MM.1S (cell line): ENCODE measurements around the gene SLC35B1.

Source experiments
- DNase-seq: peaks from one replicate; pipeline ENCODE4 v3.0.0-alpha.2; 2015
- H2AFZ ChIP-seq: fragments of 300-600 bp; sonication (generic); 2 replicates; pipeline ENCODE4 v1.6.0; 2016; ENCODE audit warnings: antibody characterized with exemption, low read length
- H3F3A ChIP-seq: fragments of 300-600 bp; sonication (generic); 2 replicates; pipeline ENCODE4 v1.6.1; 2016; ENCODE audit warnings: mild to moderate bottlenecking, antibody characterized with exemption, low read length, moderate library complexity, mixed read lengths; ENCODE audit not compliant: insufficient read depth
- H3K27ac ChIP-seq: fragments of 300-600 bp; sonication (generic); 2 replicates; pipeline ENCODE4 v1.5.1; 2016; ENCODE audit warnings: mild to moderate bottlenecking, low read length
- H3K27me3 ChIP-seq: fragments of 300-600 bp; sonication (generic); replicated peaks from 2 replicates; pipeline ENCODE4 v1.6.0; 2016; ENCODE audit warnings: low read length; ENCODE audit not compliant: insufficient read depth
- H3K36me3 ChIP-seq: fragments of 300-600 bp; sonication (generic); replicated peaks from 2 replicates; pipeline ENCODE4 v1.6.1; 2016; ENCODE audit warnings: mild to moderate bottlenecking, low read length, mixed read lengths; ENCODE audit not compliant: insufficient read depth
- H3K4me1 ChIP-seq: fragments of 300-600 bp; sonication (generic); 2 replicates; pipeline ENCODE4 v1.6.1; 2016; ENCODE audit warnings: low read length, mixed read lengths
- H3K4me2 ChIP-seq: fragments of 300-600 bp; sonication (generic); 2 replicates; pipeline ENCODE4 v1.6.0; 2016; ENCODE audit warnings: low read depth, low read length
- H3K4me3 ChIP-seq: fragments of 300-600 bp; sonication (generic); 2 replicates; pipeline ENCODE4 v1.5.1; 2016; ENCODE audit warnings: low read length, mixed read lengths
- H3K79me2 ChIP-seq: fragments of 300-600 bp; sonication (generic); 2 replicates; pipeline ENCODE4 v1.6.1; 2016; ENCODE audit warnings: mixed run types, low read length, mixed read lengths
- H3K9ac ChIP-seq: fragments of 300-600 bp; sonication (generic); 2 replicates; pipeline ENCODE4 v1.6.1; 2016; ENCODE audit warnings: low read length, mixed read lengths
- H3K9me2 ChIP-seq: fragments of 300-600 bp; sonication (generic); replicated peaks from 2 replicates; pipeline ENCODE4 v1.6.1; 2016; ENCODE audit warnings: mild to moderate bottlenecking, low read length, mixed read lengths; ENCODE audit not compliant: insufficient read depth
- H3K9me3 ChIP-seq: fragments of 300-600 bp; sonication (generic); replicated peaks from 2 replicates; pipeline ENCODE4 v1.6.1; 2016; ENCODE audit warnings: mild to moderate bottlenecking, low read length, mixed read lengths; ENCODE audit not compliant: insufficient read depth
- H4K20me1 ChIP-seq: fragments of 300-600 bp; sonication (generic); 2 replicates; pipeline ENCODE4 v1.6.1; 2016; ENCODE audit warnings: mild to moderate bottlenecking, low read length, moderate library complexity, mixed read lengths; ENCODE audit not compliant: insufficient read depth
- EZH2 ChIP-seq: fragments of 300-600 bp; sonication (generic); optimal IDR thresholded peaks from 2 replicates; pipeline ENCODE3; 2017; ENCODE audit warnings: low read depth, mild to moderate bottlenecking, antibody characterized with exemption, low read length, mixed read lengths
- EZH2phosphoT487 ChIP-seq: fragments of 300-600 bp; sonication (generic); IDR thresholded peaks from 2 replicates; pipeline ENCODE4 v1.6.1; 2018; ENCODE audit warnings: antibody characterized with exemption, low read length
- TF ChIP-seq, protein P1 (sequence below): fragments of 300-600 bp; sonication (generic); IDR thresholded peaks from 2 replicates; pipeline ENCODE4 v1.5.1; 2016; ENCODE audit warnings: antibody characterized with exemption, low read length, mixed read lengths

Gene SLC35B1

DNA sequence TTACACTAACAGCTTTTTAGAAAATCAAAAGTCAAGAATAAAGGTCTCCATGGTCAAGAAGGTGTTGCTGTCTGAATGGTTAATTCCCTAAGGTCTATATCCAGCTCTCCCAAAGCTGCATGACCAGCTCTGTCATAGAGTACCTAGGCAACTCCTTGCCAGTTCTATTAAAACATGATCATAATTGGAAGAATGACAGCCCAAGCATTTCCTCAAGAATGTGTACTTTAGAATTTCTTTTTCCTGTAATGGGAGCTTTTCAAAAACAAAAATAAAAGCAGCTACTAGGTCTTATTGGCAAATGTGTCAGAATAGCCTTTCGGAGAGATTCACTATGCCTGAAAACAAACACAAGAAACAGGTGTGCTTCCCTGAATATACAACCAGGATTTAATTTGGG lies 37.8 kb downstream of the SLC35B1 start:
- no peak for DNase-seq
- Histone ChIP-seq H4K20me1 (peaks cover 7% of the 10 kb centered on the region), H3K27me3 (no peaks in the 10 kb centered on the region), H3K36me3 (no peaks in the 10 kb centered on the region), H3K9me3 (no peaks in the 10 kb centered on the region), H2AFZ (no peak overlapping the region), H3K9ac (no peak overlapping the region), H3K9me2 (no peaks in the 10 kb centered on the region), H3K79me2 (peaks cover 87% of the 10 kb centered on the region), H3K4me1 (peaks cover 16% of the 10 kb centered on the region), H3K27ac (no peak overlapping the region; the same call in 1 of the 2 replicates), H3K4me2 (no peak overlapping the region), H3K4me3 (no peak overlapping the region), H3F3A (no peaks in the 10 kb centered on the region)
- TF ChIP-seq EZH2 = no peak
- TF ChIP-seq, protein P1, sequence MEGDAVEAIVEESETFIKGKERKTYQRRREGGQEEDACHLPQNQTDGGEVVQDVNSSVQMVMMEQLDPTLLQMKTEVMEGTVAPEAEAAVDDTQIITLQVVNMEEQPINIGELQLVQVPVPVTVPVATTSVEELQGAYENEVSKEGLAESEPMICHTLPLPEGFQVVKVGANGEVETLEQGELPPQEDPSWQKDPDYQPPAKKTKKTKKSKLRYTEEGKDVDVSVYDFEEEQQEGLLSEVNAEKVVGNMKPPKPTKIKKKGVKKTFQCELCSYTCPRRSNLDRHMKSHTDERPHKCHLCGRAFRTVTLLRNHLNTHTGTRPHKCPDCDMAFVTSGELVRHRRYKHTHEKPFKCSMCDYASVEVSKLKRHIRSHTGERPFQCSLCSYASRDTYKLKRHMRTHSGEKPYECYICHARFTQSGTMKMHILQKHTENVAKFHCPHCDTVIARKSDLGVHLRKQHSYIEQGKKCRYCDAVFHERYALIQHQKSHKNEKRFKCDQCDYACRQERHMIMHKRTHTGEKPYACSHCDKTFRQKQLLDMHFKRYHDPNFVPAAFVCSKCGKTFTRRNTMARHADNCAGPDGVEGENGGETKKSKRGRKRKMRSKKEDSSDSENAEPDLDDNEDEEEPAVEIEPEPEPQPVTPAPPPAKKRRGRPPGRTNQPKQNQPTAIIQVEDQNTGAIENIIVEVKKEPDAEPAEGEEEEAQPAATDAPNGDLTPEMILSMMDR = no peak
- no peak for TF ChIP-seq EZH2phosphoT487

DNA sequence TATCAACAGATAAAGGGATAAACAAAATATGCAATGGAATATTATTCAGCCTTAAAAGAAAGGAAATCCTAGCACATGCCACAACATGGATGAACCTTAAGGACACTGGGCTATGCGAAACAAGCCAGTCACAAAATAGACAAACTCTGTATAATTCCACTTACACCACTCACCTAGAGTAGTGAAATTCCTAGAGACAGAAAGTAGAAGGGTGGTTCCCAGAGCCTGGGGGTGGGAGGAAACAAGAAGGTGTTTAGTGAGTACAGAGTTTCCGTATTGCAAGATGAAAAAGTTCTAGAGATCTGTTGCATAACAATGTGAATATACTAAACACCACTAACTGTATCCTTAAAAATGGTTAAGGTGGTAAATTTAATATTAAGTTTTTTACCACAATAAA lies 39.9 kb downstream of the SLC35B1 start:
- Histone ChIP-seq H2AFZ (no peak overlapping the region), H3K9me3 (no peaks in the 10 kb centered on the region), H3K27me3 (no peaks in the 10 kb centered on the region), H4K20me1 (peaks cover 15% of the 10 kb centered on the region), H3K36me3 (no peaks in the 10 kb centered on the region), H3K27ac (no peak overlapping the region), H3K4me2 (no peak overlapping the region), H3K79me2 (peaks cover 88% of the 10 kb centered on the region), H3K4me1 (peaks cover 13% of the 10 kb centered on the region; the same call in 1 of the 2 replicates), H3K9ac (no peak overlapping the region), H3F3A (no peaks in the 10 kb centered on the region), H3K4me3 (no peak overlapping the region), H3K9me2 (no peaks in the 10 kb centered on the region)
- TF ChIP-seq, protein P1 = no peak
- no peak for TF ChIP-seq EZH2phosphoT487
- no peak for TF ChIP-seq EZH2
- DNase-seq = no peak

DNA sequence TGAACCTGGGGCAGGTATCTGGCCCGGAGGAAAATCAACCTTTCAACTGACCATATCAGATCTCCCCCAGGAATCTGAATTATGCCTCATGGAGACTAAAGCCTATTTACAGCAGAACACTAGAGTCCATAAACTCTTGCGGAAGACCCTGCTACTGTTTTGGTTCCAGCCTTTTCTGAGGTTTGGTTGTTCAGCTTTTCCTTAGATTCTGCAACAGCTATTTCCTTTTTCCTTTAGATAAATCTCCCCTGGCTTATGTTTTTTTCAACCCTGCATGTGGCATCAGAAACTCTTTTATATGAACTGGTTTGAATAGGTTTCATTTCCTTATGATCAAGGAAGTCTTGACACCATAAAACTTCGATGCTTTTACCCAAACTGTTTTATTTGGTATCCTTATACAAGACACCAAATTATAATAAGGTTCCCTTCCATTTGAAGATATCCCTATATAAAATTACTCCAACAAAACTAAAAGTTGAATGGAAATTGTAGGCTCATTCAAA lies 43.0 kb downstream of the SLC35B1 start:
- TF ChIP-seq, protein P1 = no peak
- no peak for TF ChIP-seq EZH2phosphoT487
- TF ChIP-seq EZH2 = no peak
- H3K9ac ChIP-seq = no peak overlapping the region
- no peak overlapping the region for H3K27ac ChIP-seq
- H3K4me3 ChIP-seq = no peak overlapping the region
- no peak overlapping the region for H3K4me2 ChIP-seq
- no peaks in the 10 kb centered on the region for H3K9me2 ChIP-seq
- H2AFZ ChIP-seq = no peak overlapping the region
- H3F3A ChIP-seq = no peaks in the 10 kb centered on the region
- DNase-seq = no peak
- no peaks in the 10 kb centered on the region for H3K36me3 ChIP-seq
- no peaks in the 10 kb centered on the region for H3K27me3 ChIP-seq
- H3K79me2 ChIP-seq = peaks cover 86% of the 10 kb centered on the region
- no peaks in the 10 kb centered on the region for H3K9me3 ChIP-seq
- H4K20me1 ChIP-seq = peaks cover 10% of the 10 kb centered on the region
- no peaks in the 10 kb centered on the region for H3K4me1 ChIP-seq
